SU-DHL-6 (cell line): ENCODE results near the gene CMTM3.

Experiments used
- CTCF ChIP-seq: fragments of 200-600 bp; sonication (generic); IDR thresholded peaks from one replicate; pipeline ENCODE4 v1.5.1; 2017; ENCODE audit warnings: antibody characterized with exemption, mild to moderate bottlenecking, low read length, moderate library complexity; ENCODE audit not compliant: insufficient read depth, poor library complexity, severe bottlenecking
- EZH2phosphoT487 ChIP-seq: fragments of 200-600 bp; sonication (generic), shearing (Covaris generic); conservative IDR thresholded peaks from 2 replicates; pipeline ENCODE4 v1.6.1; 2018; ENCODE audit warnings: mild to moderate bottlenecking, antibody characterized with exemption, low read length, moderate library complexity, mixed read lengths

DNA sequence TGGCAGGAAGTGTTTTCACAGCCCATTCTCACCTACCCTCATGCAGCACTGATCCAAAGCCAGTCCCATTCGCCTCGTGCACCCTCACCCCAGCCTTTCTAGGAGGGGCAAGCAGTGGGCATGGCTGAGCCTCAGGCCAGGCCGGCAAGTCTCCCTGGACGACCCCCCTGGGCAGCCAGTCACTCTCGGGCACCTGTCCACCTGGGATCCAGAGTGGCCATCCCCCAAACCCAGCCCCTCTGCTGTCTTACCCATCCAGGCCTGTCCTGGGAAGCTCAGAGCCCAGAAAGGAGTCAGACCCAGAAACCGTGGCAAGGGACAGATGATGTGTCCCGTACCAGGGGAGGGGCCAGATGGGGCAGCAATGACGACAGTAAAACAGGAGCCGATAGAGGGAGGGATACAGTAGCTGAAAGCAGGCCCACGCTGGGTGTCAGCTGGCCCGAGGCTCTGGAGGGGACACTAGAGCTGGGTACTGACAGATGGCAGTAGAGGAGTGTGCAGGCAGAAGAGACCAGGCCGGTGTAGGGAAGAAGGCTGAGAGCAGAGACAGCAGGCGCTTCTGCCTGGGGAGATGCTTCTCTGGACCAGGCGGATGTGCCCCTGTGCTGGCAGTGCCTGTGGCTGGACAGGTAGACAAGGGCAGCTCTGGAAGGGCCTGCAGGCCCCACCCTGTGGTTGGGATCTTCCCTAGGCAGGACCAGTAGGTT lies 5.8 kb downstream of the CMTM3 start:
- no peak for TF ChIP-seq CTCF
- TF ChIP-seq EZH2phosphoT487: no peak
